Placental epithelial cell (primary cell): ENCODE results near the gene C14orf93. TPM values are rescaled to one million over a fixed set of nuclear protein-coding genes. Genes with fewer than 3 reads are reported as not detected.

Source experiments
- total RNA-seq: library from RNA; depleted of rRNA; stranded (reverse); fragments of >200 nt; gene quantifications from 2 replicates; pipeline ENCODE4 v1.2.3, GENCODE V29; 2012

Gene C14orf93
- 22.4 and 23.3 TPM in 2 replicates for total RNA-seq

GRCh38 chr14:23009939-23010726 lies at the start of gene C14orf93:
Gene C14orf93 (minus strand): TSS chr14:23010143. CDS start chr14:22999023, 11,120 bp downstream.

GRCh38 chr14:23056956-23057756 lies 47.2 kb upstream of the C14orf93 start, which contains the start of gene CDH24:
Gene CDH24 (minus strand): TSS chr14:23057520. CDS start chr14:23055733, 1,787 bp downstream.

GRCh38 chr14:23042162-23042965 lies 32.4 kb upstream of the C14orf93 start, which contains the start of gene PSMB11:
Gene PSMB11 (plus strand): TSS chr14:23042212. CDS start chr14:23042226, 14 bp downstream.

GRCh38 chr14:23034498-23035302 lies 24.8 kb upstream of the C14orf93 start, which contains the start of gene PSMB5:
Gene PSMB5 (minus strand): TSS chr14:23034900. CDS start chr14:23034881, 19 bp downstream.

GRCh38 chr14:22982477-22983245 lies 27.3 kb downstream of the C14orf93 start, which contains the start of gene AJUBA:
Gene AJUBA (minus strand): TSS chr14:22982551. CDS start chr14:22982266, 285 bp downstream.

Other genes with a start within 250 kb of the C14orf93 start
- 52.7 and 69.9 TPM in 2 replicates for gene OXA1L, start 243.5 kb downstream of the C14orf93 start, total RNA-seq
- gene SLC7A7, start 194.7 kb downstream of the C14orf93 start, total RNA-seq = 3.5 and 28.5 TPM in 2 replicates
- 36.9 and 64.4 TPM in 2 replicates for gene MRPL52, start 180.3 kb downstream of the C14orf93 start, total RNA-seq
- gene MMP14, start 173.6 kb downstream of the C14orf93 start, total RNA-seq = 92.7 and 162 TPM in 2 replicates
- 77.7 and 107 TPM in 2 replicates for gene LRP10, start 138.4 kb downstream of the C14orf93 start, total RNA-seq
- 0.39 TPM in 1 of 2 replicates, not detected in the other for gene REM2, start 126.9 kb downstream of the C14orf93 start, total RNA-seq
- 79.3 and 117 TPM in 2 replicates for gene RBM23, start 91.0 kb downstream of the C14orf93 start, total RNA-seq
- 50.6 and 88.8 TPM in 2 replicates for gene PRMT5, start 80.8 kb downstream of the C14orf93 start, total RNA-seq
- 36.1 and 69.9 TPM in 2 replicates for gene HAUS4, start 53.1 kb downstream of the C14orf93 start, total RNA-seq
- gene AJUBA, start 27.6 kb downstream of the C14orf93 start, total RNA-seq = 31.0 and 70.4 TPM in 2 replicates
- 157 and 196 TPM in 2 replicates for gene PSMB5, start 24.8 kb upstream of the C14orf93 start, total RNA-seq
- gene PSMB11, start 32.1 kb upstream of the C14orf93 start, total RNA-seq = not detected in 2 replicates
- gene CDH24, start 47.4 kb upstream of the C14orf93 start, total RNA-seq = 4.7 and 6.7 TPM in 2 replicates
- 77.8 and 103 TPM in 2 replicates for gene ACIN1, start 85.0 kb upstream of the C14orf93 start, total RNA-seq
- 32.4 and 34.2 TPM in 2 replicates for gene C14orf119, start 85.4 kb upstream of the C14orf93 start, total RNA-seq
- gene CIROP, start 94.8 kb upstream of the C14orf93 start, total RNA-seq = not detected in 2 replicates
- gene CEBPE, start 109.1 kb upstream of the C14orf93 start, total RNA-seq = not detected in 2 replicates
- 12.2 and 12.7 TPM in 2 replicates for gene SLC7A8, start 173.5 kb upstream of the C14orf93 start, total RNA-seq
- not detected in 2 replicates for gene RNF212B, start 227.8 kb upstream of the C14orf93 start, total RNA-seq